ENCODE data around the gene C1orf21. TPM values are rescaled to one million over a fixed set of nuclear protein-coding genes. Genes with fewer than 3 reads are reported as not detected.

Gene C1orf21
- total RNA-seq, 1 experiment from 2014 or later, result 0.15 TPM

DNA sequence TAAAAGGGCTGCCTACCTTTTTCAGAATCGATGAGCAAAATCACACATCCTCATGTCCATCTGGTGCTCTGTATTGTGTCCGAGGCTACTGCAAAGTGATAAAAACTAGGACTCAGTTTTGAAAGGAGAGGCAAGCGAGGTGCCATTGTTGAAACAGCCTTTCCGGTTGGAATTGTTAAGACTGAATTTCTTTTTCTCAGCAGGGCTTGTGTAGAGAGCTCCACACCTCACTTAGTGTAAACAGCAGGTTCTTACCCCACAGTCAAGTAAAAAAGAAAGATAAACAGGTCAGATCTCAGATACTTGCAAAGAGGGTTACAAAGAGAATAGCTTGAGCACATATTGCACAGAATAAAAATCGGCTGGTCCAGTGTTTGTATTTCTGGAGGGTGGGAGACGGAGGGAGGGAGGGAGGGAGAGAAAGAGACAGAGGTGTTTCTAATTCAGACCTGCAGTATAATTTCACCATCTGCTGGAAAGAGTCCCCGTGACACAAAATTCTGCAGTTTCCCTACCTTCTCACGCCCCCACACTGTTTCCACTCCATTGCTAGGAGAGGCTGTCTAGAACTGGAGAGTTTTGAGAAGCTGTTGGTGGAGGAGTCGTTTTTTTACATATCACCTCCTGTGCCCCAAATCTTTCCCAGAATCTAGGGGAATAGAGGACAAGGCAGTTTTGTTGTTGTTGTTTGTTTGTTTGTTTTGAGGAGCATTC lies 285.3 kb downstream of the C1orf21 start:
- no peak overlapping the region for H3K4me3 ChIP-seq (ENCODE audit: low read depth in 2 of 2, low read length in 2 of 2)
- no TSS peak for BruUV-seq (replicated peaks)
- TF ChIP-seq TCF7L2 (IDR thresholded peaks at IDR 0.05; ENCODE audit: low read depth, low read length) (no peak), SIN3A (IDR thresholded peaks at IDR 0.05; ENCODE audit: borderline replicate concordance, insufficient read depth, low read depth, low read length) (no peak), POLR2AphosphoS5 (IDR thresholded peaks at IDR 0.05; ENCODE audit: low read depth, low read length) (no peak)
- TF ChIP-seq, protein P1, sequence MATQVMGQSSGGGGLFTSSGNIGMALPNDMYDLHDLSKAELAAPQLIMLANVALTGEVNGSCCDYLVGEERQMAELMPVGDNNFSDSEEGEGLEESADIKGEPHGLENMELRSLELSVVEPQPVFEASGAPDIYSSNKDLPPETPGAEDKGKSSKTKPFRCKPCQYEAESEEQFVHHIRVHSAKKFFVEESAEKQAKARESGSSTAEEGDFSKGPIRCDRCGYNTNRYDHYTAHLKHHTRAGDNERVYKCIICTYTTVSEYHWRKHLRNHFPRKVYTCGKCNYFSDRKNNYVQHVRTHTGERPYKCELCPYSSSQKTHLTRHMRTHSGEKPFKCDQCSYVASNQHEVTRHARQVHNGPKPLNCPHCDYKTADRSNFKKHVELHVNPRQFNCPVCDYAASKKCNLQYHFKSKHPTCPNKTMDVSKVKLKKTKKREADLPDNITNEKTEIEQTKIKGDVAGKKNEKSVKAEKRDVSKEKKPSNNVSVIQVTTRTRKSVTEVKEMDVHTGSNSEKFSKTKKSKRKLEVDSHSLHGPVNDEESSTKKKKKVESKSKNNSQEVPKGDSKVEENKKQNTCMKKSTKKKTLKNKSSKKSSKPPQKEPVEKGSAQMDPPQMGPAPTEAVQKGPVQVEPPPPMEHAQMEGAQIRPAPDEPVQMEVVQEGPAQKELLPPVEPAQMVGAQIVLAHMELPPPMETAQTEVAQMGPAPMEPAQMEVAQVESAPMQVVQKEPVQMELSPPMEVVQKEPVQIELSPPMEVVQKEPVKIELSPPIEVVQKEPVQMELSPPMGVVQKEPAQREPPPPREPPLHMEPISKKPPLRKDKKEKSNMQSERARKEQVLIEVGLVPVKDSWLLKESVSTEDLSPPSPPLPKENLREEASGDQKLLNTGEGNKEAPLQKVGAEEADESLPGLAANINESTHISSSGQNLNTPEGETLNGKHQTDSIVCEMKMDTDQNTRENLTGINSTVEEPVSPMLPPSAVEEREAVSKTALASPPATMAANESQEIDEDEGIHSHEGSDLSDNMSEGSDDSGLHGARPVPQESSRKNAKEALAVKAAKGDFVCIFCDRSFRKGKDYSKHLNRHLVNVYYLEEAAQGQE (IDR thresholded peaks at IDR 0.05; ENCODE audit: insufficient read depth in 1 of 2, low read depth in 2 of 2, low read length in 1 of 2), result no peak
- TF ChIP-seq, protein P2, sequence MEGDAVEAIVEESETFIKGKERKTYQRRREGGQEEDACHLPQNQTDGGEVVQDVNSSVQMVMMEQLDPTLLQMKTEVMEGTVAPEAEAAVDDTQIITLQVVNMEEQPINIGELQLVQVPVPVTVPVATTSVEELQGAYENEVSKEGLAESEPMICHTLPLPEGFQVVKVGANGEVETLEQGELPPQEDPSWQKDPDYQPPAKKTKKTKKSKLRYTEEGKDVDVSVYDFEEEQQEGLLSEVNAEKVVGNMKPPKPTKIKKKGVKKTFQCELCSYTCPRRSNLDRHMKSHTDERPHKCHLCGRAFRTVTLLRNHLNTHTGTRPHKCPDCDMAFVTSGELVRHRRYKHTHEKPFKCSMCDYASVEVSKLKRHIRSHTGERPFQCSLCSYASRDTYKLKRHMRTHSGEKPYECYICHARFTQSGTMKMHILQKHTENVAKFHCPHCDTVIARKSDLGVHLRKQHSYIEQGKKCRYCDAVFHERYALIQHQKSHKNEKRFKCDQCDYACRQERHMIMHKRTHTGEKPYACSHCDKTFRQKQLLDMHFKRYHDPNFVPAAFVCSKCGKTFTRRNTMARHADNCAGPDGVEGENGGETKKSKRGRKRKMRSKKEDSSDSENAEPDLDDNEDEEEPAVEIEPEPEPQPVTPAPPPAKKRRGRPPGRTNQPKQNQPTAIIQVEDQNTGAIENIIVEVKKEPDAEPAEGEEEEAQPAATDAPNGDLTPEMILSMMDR (IDR thresholded peaks at IDR 0.05), result no peak
- H3K36me3 ChIP-seq (ENCODE audit: control insufficient read depth, insufficient read depth, low read length), result no peaks in the 10 kb centered on the region
- peaks cover 8% of the 10 kb centered on the region for H3K27me3 ChIP-seq (ENCODE audit: control insufficient read depth, insufficient read depth, low read length)
- no peak overlapping the region for H3K27ac ChIP-seq (ENCODE audit: low read length)
- intact Hi-C loops (cut with micrococcal nuclease; ENCODE audit: unreplicated experiment) (no loop called here), in situ Hi-C loops (cut with HindIII; ENCODE audit: low pct_unique_long_range_greater_than_20kb, low sequenced_read_pairs) (no loop called here)
- H3K4me1 ChIP-seq (ENCODE audit: control insufficient read depth, insufficient read depth, low read length), result no peaks in the 10 kb centered on the region
- CTCF ChIA-PET, result no interaction called here
- POLR2A ChIA-PET, result no interaction called here
- no peak for ATAC-seq
- H3K9me3 ChIP-seq (ENCODE audit: control insufficient read depth, insufficient read depth, low read depth, low read length), result no peaks in the 10 kb centered on the region
- no peak for DNase-seq (ENCODE audit: low read depth, low spot score)

DNA sequence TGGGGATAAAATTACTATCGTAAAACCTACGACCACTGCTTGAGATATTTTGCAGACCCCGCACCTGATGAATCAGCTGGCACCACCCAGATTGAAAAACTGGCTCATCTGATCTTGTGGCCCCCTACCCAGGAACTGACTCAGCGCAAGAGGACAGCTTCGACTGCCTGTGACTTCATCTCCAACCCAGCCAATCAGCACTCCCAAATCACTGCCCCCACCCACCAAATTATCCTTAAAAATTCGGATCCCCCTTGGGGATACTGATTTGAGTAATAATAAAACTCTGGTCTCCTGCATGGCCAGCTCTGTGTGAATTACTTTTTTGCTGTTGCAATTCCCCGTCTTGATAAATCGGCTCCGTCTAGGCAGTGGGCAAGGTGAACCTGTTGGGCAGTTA lies 286.5 kb downstream of the C1orf21 start:
- H3K4me3 ChIP-seq (ENCODE audit: low read depth in 2 of 2, low read length in 2 of 2), result no peak overlapping the region
- BruUV-seq (replicated peaks), result no TSS peak
- ATAC-seq, result no peak
- peaks cover 8% of the 10 kb centered on the region for H3K27me3 ChIP-seq (ENCODE audit: control insufficient read depth, insufficient read depth, low read length)
- no peaks in the 10 kb centered on the region for H3K9me3 ChIP-seq (ENCODE audit: control insufficient read depth, insufficient read depth, low read depth, low read length)
- H3K36me3 ChIP-seq (ENCODE audit: control insufficient read depth, insufficient read depth, low read length), result no peaks in the 10 kb centered on the region
- POLR2A ChIA-PET, result no interaction called here
- intact Hi-C loops (cut with micrococcal nuclease; ENCODE audit: unreplicated experiment), result no loop called here
- CTCF ChIA-PET, result no interaction called here
- no peaks in the 10 kb centered on the region for H3K4me1 ChIP-seq (ENCODE audit: control insufficient read depth, insufficient read depth, low read length)
- no peak for DNase-seq (ENCODE audit: low read depth, low spot score)
- TF ChIP-seq POLR2AphosphoS5 (IDR thresholded peaks at IDR 0.05; ENCODE audit: low read depth, low read length) (no peak), TCF7L2 (IDR thresholded peaks at IDR 0.05; ENCODE audit: low read depth, low read length) (no peak), SIN3A (IDR thresholded peaks at IDR 0.05; ENCODE audit: borderline replicate concordance, insufficient read depth, low read depth, low read length) (no peak)
- H3K27ac ChIP-seq (ENCODE audit: low read length), result no peak overlapping the region
- in situ Hi-C loops (cut with HindIII; ENCODE audit: low pct_unique_long_range_greater_than_20kb, low sequenced_read_pairs), result no loop called here

DNA sequence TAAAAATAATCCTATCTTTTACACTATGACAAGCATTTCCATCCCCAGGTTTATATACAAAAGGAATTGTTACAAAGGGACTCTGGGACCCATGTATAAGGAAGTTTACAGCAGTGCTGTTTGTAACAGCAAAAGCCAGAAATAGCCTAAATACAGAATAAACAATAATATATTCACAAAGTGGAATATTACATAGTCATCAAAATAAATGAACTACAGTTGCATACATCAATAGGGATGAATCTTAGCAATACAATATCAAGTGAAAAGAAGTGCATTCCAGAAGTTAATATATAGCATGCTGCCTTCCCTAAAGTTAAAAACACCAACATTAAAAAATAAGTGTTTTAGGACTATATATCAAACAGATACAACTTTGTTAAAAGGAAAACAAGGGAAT lies 290.5 kb downstream of the C1orf21 start:
- CTCF ChIA-PET, result no interaction called here
- intact Hi-C loops (cut with micrococcal nuclease; ENCODE audit: unreplicated experiment) (no loop called here), in situ Hi-C loops (cut with HindIII; ENCODE audit: low pct_unique_long_range_greater_than_20kb, low sequenced_read_pairs) (no loop called here)
- H3K27ac ChIP-seq (ENCODE audit: low read length), result no peak overlapping the region
- H3K4me3 ChIP-seq (ENCODE audit: low read depth in 2 of 2, low read length in 2 of 2), result no peak overlapping the region
- H3K4me1 ChIP-seq (ENCODE audit: control insufficient read depth, insufficient read depth, low read length), result no peaks in the 10 kb centered on the region
- no TSS peak for BruUV-seq (replicated peaks)
- H3K27me3 ChIP-seq (ENCODE audit: control insufficient read depth, insufficient read depth, low read length), result no peaks in the 10 kb centered on the region
- TF ChIP-seq POLR2AphosphoS5 (IDR thresholded peaks at IDR 0.05; ENCODE audit: low read depth, low read length), result no peak
- TF ChIP-seq, protein P2 (IDR thresholded peaks at IDR 0.05), result no peak
- no peak for DNase-seq (ENCODE audit: low read depth, low spot score)
- no peak for ATAC-seq
- H3K9me3 ChIP-seq (ENCODE audit: control insufficient read depth, insufficient read depth, low read depth, low read length), result no peaks in the 10 kb centered on the region
- no peaks in the 10 kb centered on the region for H3K36me3 ChIP-seq (ENCODE audit: control insufficient read depth, insufficient read depth, low read length)
- POLR2A ChIA-PET, result no interaction called here

Measured in Panc1 (cell line).